Stimulated activated CD4-positive, alpha-beta T cell treated with anti-CD3 and anti-CD28 coated beads, Interleukin-2, amount 100 ng/mL, for 24 hours (primary cell): ENCODE measurements around the gene PSAP.
A peak's percentile ranks its signal among the peaks of the same experiment; 100 is the strongest.
"Not testable (repeated sequence)": the region's sequence is repeated elsewhere in the genome, so short reads cannot be mapped to it uniquely, and the experiment has no call there.

Experiments
- DNase-seq, 2 donors: peaks; one replicate each; pipeline ENCODE4 v3.0.0-alpha.2; 2020

Gene PSAP

DNA sequence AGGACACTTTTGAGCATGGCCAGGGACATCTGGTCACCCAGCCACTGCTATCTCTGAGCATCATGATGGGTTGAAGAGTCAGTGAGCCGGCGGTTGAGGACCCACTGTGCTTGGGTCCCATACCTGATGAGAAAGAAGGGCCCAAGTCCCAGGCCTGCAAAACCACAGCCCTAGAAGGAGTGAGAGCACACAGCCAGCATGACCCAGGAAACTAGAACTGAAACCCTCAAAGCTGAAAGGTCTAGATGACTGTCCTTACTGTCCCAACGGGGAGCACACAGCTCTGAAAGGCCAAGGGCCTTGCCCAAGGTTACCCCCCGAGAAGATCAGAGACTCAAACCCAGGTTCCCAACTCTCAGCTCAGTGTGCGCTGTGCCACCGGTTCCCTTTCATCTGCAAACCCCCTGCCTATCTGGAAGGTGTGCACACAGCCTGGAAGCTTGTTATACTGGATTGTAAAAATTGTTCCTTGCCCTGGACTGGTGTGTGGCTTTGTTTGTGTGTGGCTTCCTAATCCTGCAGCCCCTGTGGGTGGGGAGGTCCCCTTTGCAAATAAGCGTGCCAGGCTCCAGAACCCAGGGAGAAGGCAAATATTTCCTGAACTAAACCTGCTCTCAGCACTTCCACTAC lies 22.6 kb upstream of the PSAP start:
- no peak for DNase-seq

DNA sequence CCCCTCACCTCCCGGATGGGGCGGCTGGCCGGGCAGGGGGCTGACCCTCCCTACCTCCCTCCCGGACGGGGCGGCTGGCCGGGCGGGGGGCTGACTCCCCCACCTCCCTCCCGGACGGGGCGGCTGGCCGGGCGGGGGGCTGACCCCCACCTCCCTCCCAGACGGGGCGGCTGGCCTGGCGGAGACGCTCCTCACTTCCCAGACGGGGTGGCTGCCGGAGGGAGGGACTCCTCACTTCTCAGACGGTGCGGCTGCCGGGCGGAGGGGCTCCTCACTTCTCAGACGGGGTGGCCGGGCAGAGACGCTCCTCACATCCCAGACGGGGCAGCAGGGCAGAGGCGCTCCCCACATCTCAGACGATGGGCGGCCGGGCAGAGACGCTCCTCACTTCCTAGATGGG lies 18.6 kb upstream of the PSAP start:
- DNase-seq = not testable (repeated sequence)

DNA sequence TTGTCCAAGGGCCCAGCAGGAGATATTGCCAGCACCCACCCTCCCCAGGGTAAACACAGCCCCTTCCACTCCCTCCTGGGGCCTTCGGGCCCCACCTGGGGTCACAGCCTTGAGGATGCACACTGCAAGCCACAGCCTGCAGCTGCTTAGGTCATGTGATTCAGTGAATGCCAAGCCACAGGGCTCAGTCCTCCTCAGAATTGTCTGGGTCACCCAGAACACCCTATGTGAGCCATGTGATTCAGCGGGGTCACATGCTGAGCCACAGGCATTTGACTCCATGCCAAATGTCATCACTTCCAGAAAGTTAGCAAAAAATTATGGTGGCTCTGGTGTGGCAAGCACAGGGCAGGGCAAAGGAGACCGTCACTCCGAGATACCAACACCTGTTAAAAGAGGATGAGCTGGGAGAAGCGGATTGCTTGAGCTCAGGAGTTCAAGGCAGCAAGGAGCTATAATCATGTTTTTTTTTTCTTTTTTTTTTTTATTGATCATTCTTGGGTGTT lies 17.2 kb upstream of the PSAP start:
- no peak for DNase-seq

DNA sequence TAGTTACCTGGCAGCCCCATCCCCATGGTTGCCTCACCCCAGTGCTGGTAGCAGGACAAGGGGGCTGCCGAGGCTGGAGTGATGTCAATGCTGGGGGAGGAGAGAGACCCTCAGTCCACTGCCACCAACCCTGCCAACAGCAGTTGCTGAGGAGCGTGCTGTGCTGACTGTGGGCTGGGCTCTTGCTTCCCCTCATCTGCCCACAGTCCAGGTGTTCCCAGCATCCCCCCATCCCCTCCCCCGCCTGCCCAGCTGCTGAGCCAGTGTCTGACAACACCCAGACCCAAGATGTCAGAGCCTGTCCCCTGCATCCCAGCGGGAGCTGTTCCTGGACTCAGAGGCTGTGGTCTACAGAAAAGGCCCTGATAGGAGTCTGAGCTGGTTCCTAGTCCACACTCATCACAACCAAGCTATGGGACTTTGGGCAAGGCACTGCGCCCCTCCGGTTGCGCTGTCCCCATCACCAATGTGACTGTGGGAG lies 14.6 kb upstream of the PSAP start:
- DNase-seq = no peak

- DNase-seq = no peak
Measured at GRCh38 chr10:71864911-71865361, 13.9 kb upstream of the PSAP start.

- DNase-seq = no peak
Measured at GRCh38 chr10:71863203-71863602, 12.2 kb upstream of the PSAP start.

DNA sequence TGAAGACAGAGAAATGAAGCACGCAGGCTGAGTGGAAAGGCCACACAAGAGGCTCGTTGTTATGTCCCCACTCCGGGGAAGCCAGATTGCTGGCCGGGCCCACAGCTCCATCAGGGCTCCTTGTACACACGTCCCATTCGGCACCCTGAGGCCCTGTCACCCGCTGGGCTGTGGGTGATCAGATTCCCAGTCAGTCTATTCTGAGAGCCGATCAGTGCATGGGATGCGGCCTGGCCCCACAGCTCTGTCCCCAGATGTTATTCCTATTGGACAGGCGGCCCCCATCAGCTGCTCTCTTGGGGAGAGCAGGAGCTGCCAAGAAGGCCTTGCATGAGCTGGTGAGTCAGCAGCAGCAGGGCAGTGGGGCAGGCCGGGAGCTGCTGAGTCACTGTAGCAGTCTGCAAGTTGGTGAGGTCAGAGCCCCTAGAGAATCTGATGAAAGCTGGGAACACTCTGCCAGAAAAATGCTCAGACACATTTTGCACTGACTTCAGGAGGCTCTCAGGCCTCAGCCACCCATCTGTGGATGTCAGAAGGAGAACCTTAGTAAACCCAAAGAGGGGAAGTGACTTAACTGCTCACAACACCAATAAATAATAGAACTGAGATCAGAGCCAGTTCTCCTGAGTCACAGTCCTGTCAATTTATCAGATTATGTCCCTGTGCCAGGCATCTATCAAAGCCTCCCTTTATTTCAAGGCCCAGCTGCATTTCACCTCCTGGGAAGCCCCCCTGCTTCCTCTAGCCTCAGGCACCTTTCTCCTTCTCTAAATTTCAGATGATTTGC lies 9.4 kb upstream of the PSAP start:
- peak; percentile 43 to 52 for DNase-seq

GRCh38 chr10:71857934-71858890 lies 7.2 kb upstream of the PSAP start:
- no peak for DNase-seq

- no peak for DNase-seq
Measured at GRCh38 chr10:71856619-71857018, 5.6 kb upstream of the PSAP start.

DNA sequence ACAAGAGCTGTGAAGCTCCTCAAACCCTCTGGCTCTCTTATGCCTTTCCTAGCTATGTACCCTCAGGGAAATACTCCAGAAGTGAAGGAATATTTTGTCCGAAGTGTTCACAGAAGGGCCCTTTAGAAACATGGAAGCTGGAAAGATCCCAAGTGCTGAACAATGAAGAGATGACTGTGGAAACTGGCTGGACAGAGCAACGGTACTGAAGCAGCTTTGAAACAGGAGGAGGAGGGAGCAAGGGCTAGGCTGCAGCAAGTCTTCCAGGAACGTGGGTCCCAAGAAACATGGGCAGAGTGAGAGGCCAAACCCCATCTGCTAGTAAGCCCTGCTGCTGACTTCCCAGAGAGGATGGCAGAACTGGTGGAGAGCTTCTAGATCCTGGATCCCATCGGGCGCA lies 3.0 kb upstream of the PSAP start:
- DNase-seq = no peak

DNA sequence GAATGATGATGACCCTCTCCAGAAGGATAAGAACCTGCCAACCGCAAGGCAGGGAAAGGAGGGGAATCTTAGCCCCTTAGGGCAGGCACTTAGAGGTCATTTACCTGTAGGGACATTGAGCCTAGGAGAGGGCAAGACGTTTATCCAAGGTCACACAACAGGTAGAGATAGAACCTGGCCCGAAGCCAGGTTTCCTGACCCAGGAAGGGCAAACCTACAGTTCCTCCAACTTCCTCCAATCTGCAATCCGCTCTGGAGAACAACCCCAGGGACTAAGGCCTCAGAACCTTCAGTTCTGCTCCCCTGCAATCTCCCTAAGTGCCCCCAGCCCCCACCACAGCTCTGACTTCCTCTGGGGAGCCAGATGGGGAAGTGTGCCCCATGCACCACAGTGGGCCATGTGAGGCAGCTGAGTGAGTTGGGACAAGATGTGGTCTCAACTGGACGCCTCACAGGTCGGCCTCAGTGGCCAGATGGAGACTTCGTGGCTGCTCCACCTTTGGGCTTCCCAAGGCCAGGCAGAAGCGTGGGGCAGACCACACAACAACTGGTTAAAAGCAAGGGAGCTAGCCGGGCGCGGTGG lies 1.4 kb upstream of the PSAP start:
- no peak for DNase-seq

DNA sequence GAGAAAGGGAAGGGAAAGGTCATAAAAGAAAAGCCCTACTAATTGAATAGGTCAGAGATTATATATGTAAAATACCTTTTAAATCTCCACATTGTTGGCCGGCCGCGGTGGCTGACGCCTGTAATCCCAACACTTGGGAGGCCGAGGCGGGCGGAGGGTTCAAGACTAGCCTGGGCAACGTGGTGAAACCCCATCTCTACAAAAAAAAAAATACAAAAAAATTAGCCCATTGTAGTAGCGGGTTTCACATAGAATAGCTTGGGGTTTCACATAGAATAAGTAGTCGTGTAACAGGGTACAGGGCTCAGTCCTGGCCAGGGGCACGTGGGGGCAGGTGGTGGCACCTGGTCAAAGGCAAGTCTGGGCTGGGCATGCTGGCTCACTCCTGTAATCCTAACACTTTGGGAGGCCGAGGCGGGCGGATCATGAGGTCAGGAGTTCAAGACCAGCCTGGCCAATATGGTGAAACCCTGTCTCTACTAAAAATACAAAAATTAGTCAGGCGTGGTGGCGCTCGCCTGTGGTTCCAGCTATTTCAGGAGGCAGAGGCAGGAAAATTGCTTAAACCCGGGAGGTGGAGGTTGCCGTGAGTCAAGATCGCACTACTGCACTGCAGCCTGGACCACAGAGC lies 529 bp upstream of the PSAP start:
- DNase-seq = not testable (repeated sequence)

GRCh38 chr10:71850021-71850742 lies 869 bp downstream of the PSAP start:
- no peak for DNase-seq

- DNase-seq = no peak
Measured at GRCh38 chr10:71849461-71849908, 1.6 kb downstream of the PSAP start.

- no peak for DNase-seq
Measured at GRCh38 chr10:71848325-71849275, 2.5 kb downstream of the PSAP start.

DNA sequence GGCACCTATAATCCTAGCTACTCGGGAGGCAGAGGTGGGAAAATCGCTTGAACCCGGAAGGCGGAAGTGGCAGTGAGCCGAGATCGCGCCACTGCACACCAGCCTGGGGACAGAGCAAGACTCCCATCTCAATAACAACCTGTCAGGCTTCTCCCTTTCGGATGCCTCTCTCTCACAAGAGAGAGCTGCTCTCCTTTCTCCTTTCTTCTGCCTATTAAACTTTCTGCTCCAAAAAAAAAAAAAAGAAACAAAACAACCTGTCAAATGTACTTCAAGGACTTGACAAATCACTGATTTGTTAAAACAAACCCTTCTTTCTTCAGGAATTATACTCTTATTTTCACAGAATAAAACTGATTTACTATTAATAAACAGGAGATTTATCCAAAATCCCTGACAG lies 3.6 kb downstream of the PSAP start:
- no peak for DNase-seq

GRCh38 chr10:71846816-71847215 lies 4.2 kb downstream of the PSAP start:
- no peak for DNase-seq

- DNase-seq = no peak
Measured at GRCh38 chr10:71845410-71846405, 5.3 kb downstream of the PSAP start.

DNA sequence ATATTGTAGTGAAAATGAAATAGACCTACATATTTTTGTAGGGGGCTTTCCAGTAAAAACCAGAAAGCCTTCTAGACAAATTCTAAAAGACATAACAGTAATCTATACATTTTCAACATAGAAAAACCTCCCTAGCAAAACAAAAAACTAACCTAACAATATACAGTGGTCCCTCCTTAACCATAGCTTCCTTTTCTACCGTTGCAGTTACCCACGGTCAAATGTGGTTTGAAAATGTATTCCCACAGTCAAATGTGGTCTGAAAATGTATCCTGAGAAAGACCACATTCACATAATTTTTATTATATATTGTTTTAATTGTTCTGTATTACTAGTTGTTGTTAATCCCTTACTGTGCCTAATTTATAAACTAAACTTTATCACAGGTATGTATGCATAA lies 6.4 kb downstream of the PSAP start:
- no peak for DNase-seq
